IPS-11a (cell line): ENCODE data around the gene DMXL1.
"Not testable (repeated sequence)": the region's sequence is repeated elsewhere in the genome, so short reads cannot be mapped to it uniquely, and the experiment has no call there.

Source experiments
- H3K4me3 ChIP-seq: one replicate; pipeline ENCODE4 v1.5.1; 2013; ENCODE audit warnings: low read depth, low read length, control low read depth

The DMXL1 gene

GRCh38 chr5:119063579-119064379 is 7.1 kb upstream of the DMXL1 start:
- no peak overlapping the region for H3K4me3 ChIP-seq

- H3K4me3 ChIP-seq = no peak overlapping the region
These were observed 3.4 kb upstream of the DMXL1 start for GRCh38 chr5:119067450-119067849.

GRCh38 chr5:119070578-119070827 is 384 bp upstream of the DMXL1 start:
- peak overlapping the region; percentile 98 for H3K4me3 ChIP-seq

GRCh38 chr5:119071561-119071995 is 691 bp downstream of the DMXL1 start:
- H3K4me3 ChIP-seq = peak overlapping the region; percentile 98

- peak overlapping the region; percentile 5 for H3K4me3 ChIP-seq
These were observed 1.6 kb downstream of the DMXL1 start for GRCh38 chr5:119072496-119072895.

- H3K4me3 ChIP-seq = not testable (repeated sequence)
These were observed 3.0 kb downstream of the DMXL1 start for GRCh38 chr5:119073746-119074337.

- no peak overlapping the region for H3K4me3 ChIP-seq
These were observed 3.5 kb downstream of the DMXL1 start for GRCh38 chr5:119074419-119074818.

- not testable (repeated sequence) for H3K4me3 ChIP-seq
These were observed 4.4 kb downstream of the DMXL1 start for GRCh38 chr5:119075269-119075668.

- H3K4me3 ChIP-seq = no peak overlapping the region
These were observed 5.2 kb downstream of the DMXL1 start for GRCh38 chr5:119076080-119076479.

GRCh38 chr5:119077444-119077843 is 6.6 kb downstream of the DMXL1 start:
- no peak overlapping the region for H3K4me3 ChIP-seq

GRCh38 chr5:119078071-119078846 is 7.4 kb downstream of the DMXL1 start:
- no peak overlapping the region for H3K4me3 ChIP-seq

GRCh38 chr5:119078861-119079260 is 8.0 kb downstream of the DMXL1 start:
- H3K4me3 ChIP-seq = peak overlapping the region; percentile 8

- H3K4me3 ChIP-seq = no peak overlapping the region
These were observed 8.5 kb downstream of the DMXL1 start for GRCh38 chr5:119079318-119079921.

- no peak overlapping the region for H3K4me3 ChIP-seq
These were observed 10.0 kb downstream of the DMXL1 start for GRCh38 chr5:119080936-119081335.

- no peak overlapping the region for H3K4me3 ChIP-seq
These were observed 11.8 kb downstream of the DMXL1 start for GRCh38 chr5:119082691-119083090.

GRCh38 chr5:119083679-119084078 is 12.8 kb downstream of the DMXL1 start:
- no peak overlapping the region for H3K4me3 ChIP-seq

GRCh38 chr5:119088438-119088837 is 17.6 kb downstream of the DMXL1 start:
- H3K4me3 ChIP-seq = no peak overlapping the region

- no peak overlapping the region for H3K4me3 ChIP-seq
These were observed 24.7 kb downstream of the DMXL1 start for GRCh38 chr5:119095611-119096010.

GRCh38 chr5:119105971-119106370 is 35.1 kb downstream of the DMXL1 start:
- no peak overlapping the region for H3K4me3 ChIP-seq

- H3K4me3 ChIP-seq = no peak overlapping the region
These were observed 41.3 kb downstream of the DMXL1 start for GRCh38 chr5:119112151-119112550.

- no peak overlapping the region for H3K4me3 ChIP-seq
These were observed 46.4 kb downstream of the DMXL1 start for GRCh38 chr5:119117237-119117636.

GRCh38 chr5:119118000-119118399 is 47.1 kb downstream of the DMXL1 start:
- H3K4me3 ChIP-seq = no peak overlapping the region
